Nephron progenitor cell (in vitro differentiated cells): Measurements from ENCODE around the gene CDK17.

Experiments
- DNase-seq: peaks from one replicate; pipeline ENCODE4 v3.0.0; 2021
- H3K27ac Mint-ChIP-seq: 2 replicates; pipeline ENCODE4 v1.8.0; 2021; ENCODE audit warnings: mild to moderate bottlenecking, moderate library complexity, mixed read lengths
- H3K27me3 Mint-ChIP-seq: 2 replicates; pipeline ENCODE4 v1.8.0; 2021; ENCODE audit warnings: mild to moderate bottlenecking, low read depth, mixed read lengths; ENCODE audit not compliant: poor library complexity
- H3K36me3 Mint-ChIP-seq: 2 replicates; pipeline ENCODE4 v1.8.0; 2021; ENCODE audit warnings: low read depth, mixed read lengths
- H3K4me1 Mint-ChIP-seq: 2 replicates; pipeline ENCODE4 v1.8.0; 2021; ENCODE audit warnings: mixed read lengths
- H3K4me3 Mint-ChIP-seq: 2 replicates; pipeline ENCODE4 v1.8.0; 2021; ENCODE audit warnings: mild to moderate bottlenecking, moderate library complexity, mixed read lengths
- H3K9me3 Mint-ChIP-seq: 2 replicates; pipeline ENCODE4 v1.8.0; 2021; ENCODE audit warnings: mild to moderate bottlenecking, moderate library complexity, mixed read lengths
- CTCF ChIP-seq: fragments of 200-600 bp; sonication (generic); IDR thresholded peaks from 2 replicates; pipeline ENCODE4 v1.5.0; 2021; ENCODE audit warnings: antibody characterized with exemption

Gene CDK17

GRCh38 chr12:96265836-96266235 is 134.4 kb downstream of the CDK17 start:
- DNase-seq = no peak
- no peaks in the 10 kb centered on the region for H3K4me1 Mint-ChIP-seq
- H3K36me3 Mint-ChIP-seq = peaks cover 60% of the 10 kb centered on the region
- H3K4me3 Mint-ChIP-seq = no peak overlapping the region
- no peak for TF ChIP-seq CTCF
- no peaks in the 10 kb centered on the region for H3K9me3 Mint-ChIP-seq
- no peak overlapping the region for H3K27ac Mint-ChIP-seq
- H3K27me3 Mint-ChIP-seq = no peaks in the 10 kb centered on the region

- DNase-seq = no peak
- Mint-ChIP-seq H3K27me3 (no peaks in the 10 kb centered on the region), H3K4me1 (no peaks in the 10 kb centered on the region), H3K4me3 (no peak overlapping the region), H3K9me3 (no peaks in the 10 kb centered on the region), H3K27ac (no peak overlapping the region), H3K36me3 (peaks cover 62% of the 10 kb centered on the region)
- no peak for TF ChIP-seq CTCF
These were observed 134.8 kb downstream of the CDK17 start for GRCh38 chr12:96265400-96265799.

GRCh38 chr12:96263449-96263902 is 136.8 kb downstream of the CDK17 start:
- Mint-ChIP-seq H3K36me3 (peaks cover 64% of the 10 kb centered on the region), H3K27ac (peak overlapping the region; percentile 87), H3K27me3 (no peaks in the 10 kb centered on the region), H3K4me3 (no peak overlapping the region), H3K4me1 (no peaks in the 10 kb centered on the region), H3K9me3 (no peaks in the 10 kb centered on the region)
- no peak for DNase-seq
- TF ChIP-seq CTCF = no peak

- no peaks in the 10 kb centered on the region for H3K4me1 Mint-ChIP-seq
- no peaks in the 10 kb centered on the region for H3K9me3 Mint-ChIP-seq
- no peak for DNase-seq
- peaks cover 58% of the 10 kb centered on the region for H3K36me3 Mint-ChIP-seq
- no peak for TF ChIP-seq CTCF
- H3K4me3 Mint-ChIP-seq = no peak overlapping the region
- H3K27me3 Mint-ChIP-seq = no peaks in the 10 kb centered on the region
- no peak overlapping the region for H3K27ac Mint-ChIP-seq
These were observed 138.7 kb downstream of the CDK17 start for GRCh38 chr12:96261557-96261956.

GRCh38 chr12:96260644-96261043 is 139.6 kb downstream of the CDK17 start:
- no peak for DNase-seq
- TF ChIP-seq CTCF = no peak
- Mint-ChIP-seq H3K36me3 (peaks cover 54% of the 10 kb centered on the region), H3K4me1 (no peaks in the 10 kb centered on the region), H3K27ac (peak overlapping the region; percentile 57), H3K4me3 (no peak overlapping the region), H3K27me3 (no peaks in the 10 kb centered on the region), H3K9me3 (no peaks in the 10 kb centered on the region)

GRCh38 chr12:96260231-96260630 is 140.0 kb downstream of the CDK17 start:
- no peak for TF ChIP-seq CTCF
- Mint-ChIP-seq H3K36me3 (peaks cover 53% of the 10 kb centered on the region), H3K4me3 (no peak overlapping the region), H3K9me3 (no peaks in the 10 kb centered on the region), H3K4me1 (no peaks in the 10 kb centered on the region), H3K27ac (no peak overlapping the region), H3K27me3 (no peaks in the 10 kb centered on the region)
- no peak for DNase-seq
